Neural crest cell (in vitro differentiated cells): ENCODE measurements around the gene NR5A1. TPM values are rescaled to one million over a fixed set of nuclear protein-coding genes. Genes with fewer than 3 reads are reported as not detected.

Experiments used
- DNase-seq: peaks from one replicate; pipeline ENCODE4 v3.0.0; 2021; ENCODE audit warnings: low read depth, mixed read lengths, low spot score
- H3K27ac Mint-ChIP-seq: one replicate; pipeline ENCODE4 v1.8.0; 2021; ENCODE audit warnings: mild to moderate bottlenecking, mixed read lengths; ENCODE audit not compliant: unreplicated experiment
- H3K27me3 Mint-ChIP-seq: 2 replicates; pipeline ENCODE4 v1.8.0; 2021; ENCODE audit warnings: low read depth, mild to moderate bottlenecking, mixed read lengths
- H3K36me3 Mint-ChIP-seq: 2 replicates; pipeline ENCODE4 v1.8.0; 2021; ENCODE audit warnings: low read depth, mild to moderate bottlenecking, mixed read lengths
- H3K4me1 Mint-ChIP-seq: 2 replicates; pipeline ENCODE4 v1.8.0; 2021; ENCODE audit warnings: mixed read lengths
- H3K4me3 Mint-ChIP-seq: one replicate; pipeline ENCODE4 v1.8.0; 2021; ENCODE audit warnings: mild to moderate bottlenecking, mixed read lengths
- H3K9me3 Mint-ChIP-seq: 2 replicates; pipeline ENCODE4 v1.8.0; 2021; ENCODE audit warnings: mixed read lengths
- total RNA-seq: library from RNA; stranded (reverse); gene quantifications from 2 replicates; pipeline ENCODE4 v1.2.1, GENCODE V29; 2021
- TF ChIP-seq, protein P1 (sequence below): fragments of 200-600 bp; sonication (generic); conservative IDR thresholded peaks from 2 replicates; pipeline ENCODE4 v1.5.0; 2021; ENCODE audit warnings: antibody characterized with exemption, mild to moderate bottlenecking

Gene NR5A1
- total RNA-seq, 1 donor from 2014 or later: 0.35 TPM

DNA sequence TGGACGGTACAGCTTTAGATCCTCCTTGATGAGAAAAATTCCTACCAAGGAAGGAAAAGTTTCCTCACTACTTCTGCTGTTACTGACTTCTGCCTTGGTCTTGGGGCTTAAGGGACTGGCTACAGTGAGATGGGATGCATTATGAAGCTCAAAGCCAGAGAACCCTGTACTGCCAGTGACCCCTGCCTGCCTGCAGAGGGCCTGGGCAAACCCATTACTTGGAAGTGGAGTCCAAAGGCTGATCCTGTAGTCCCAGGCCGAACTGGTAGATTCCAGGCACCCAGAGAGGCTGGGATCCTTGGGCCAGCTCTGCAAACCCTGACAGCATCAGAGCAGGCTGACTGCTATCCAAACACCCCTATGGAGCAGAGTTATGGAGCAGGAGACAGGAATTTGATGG, 25.7 kb upstream of the NR5A1 start:
- no peak for DNase-seq
- Mint-ChIP-seq H3K27me3 (no peaks in the 10 kb centered on the region), H3K36me3 (no peaks in the 10 kb centered on the region), H3K9me3 (no peaks in the 10 kb centered on the region), H3K4me1 (peaks cover 8% of the 10 kb centered on the region), H3K4me3 (no peak overlapping the region), H3K27ac (no peak overlapping the region)
- TF ChIP-seq, protein P1, sequence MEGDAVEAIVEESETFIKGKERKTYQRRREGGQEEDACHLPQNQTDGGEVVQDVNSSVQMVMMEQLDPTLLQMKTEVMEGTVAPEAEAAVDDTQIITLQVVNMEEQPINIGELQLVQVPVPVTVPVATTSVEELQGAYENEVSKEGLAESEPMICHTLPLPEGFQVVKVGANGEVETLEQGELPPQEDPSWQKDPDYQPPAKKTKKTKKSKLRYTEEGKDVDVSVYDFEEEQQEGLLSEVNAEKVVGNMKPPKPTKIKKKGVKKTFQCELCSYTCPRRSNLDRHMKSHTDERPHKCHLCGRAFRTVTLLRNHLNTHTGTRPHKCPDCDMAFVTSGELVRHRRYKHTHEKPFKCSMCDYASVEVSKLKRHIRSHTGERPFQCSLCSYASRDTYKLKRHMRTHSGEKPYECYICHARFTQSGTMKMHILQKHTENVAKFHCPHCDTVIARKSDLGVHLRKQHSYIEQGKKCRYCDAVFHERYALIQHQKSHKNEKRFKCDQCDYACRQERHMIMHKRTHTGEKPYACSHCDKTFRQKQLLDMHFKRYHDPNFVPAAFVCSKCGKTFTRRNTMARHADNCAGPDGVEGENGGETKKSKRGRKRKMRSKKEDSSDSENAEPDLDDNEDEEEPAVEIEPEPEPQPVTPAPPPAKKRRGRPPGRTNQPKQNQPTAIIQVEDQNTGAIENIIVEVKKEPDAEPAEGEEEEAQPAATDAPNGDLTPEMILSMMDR: no peak

DNA sequence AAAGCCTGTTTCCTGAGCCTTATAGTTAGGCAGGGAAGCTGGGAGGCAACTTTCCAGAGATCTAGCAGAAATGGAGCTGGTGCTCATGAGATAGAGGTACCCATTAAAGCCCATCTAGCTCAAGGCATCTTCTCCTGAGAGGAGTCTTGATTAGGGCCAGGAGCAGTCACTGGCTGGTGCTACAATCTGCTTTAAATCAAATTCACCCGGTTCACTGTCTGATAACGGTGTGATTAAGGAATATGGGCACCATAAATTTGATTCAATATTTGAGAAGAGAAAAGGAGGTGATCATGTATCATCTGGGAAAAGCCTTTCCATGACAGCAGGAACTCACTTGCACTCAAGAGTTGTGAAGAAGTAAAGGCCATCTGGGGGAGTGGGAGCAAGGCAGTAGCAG, 23.9 kb upstream of the NR5A1 start:
- H3K4me3 Mint-ChIP-seq: no peak overlapping the region
- DNase-seq: no peak
- TF ChIP-seq, protein P1: no peak
- H3K4me1 Mint-ChIP-seq: peaks cover 8% of the 10 kb centered on the region
- no peaks in the 10 kb centered on the region for H3K27me3 Mint-ChIP-seq
- H3K27ac Mint-ChIP-seq: no peak overlapping the region
- H3K9me3 Mint-ChIP-seq: no peaks in the 10 kb centered on the region
- no peaks in the 10 kb centered on the region for H3K36me3 Mint-ChIP-seq

DNA sequence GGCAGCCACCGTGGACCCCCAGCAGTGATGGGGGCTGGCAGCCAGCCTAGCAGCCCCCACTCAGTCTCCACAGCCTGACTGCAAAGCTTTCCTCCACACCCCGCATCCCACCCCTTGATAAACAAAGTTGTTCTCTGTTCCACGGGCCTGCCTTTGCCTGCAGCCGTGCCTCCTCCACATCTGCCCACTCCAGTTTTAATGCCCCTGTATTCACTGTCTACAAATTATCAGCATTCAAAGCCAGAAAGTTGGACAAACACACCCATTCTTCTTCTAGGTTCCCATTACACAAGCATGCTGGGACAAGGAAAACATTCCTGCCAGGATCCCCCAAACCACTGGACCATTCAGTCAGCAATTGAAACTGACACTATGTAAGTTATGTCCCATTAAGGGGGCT, 23.0 kb upstream of the NR5A1 start:
- H3K9me3 Mint-ChIP-seq: no peaks in the 10 kb centered on the region
- no peak overlapping the region for H3K27ac Mint-ChIP-seq
- no peaks in the 10 kb centered on the region for H3K36me3 Mint-ChIP-seq
- H3K4me3 Mint-ChIP-seq: no peak overlapping the region
- no peaks in the 10 kb centered on the region for H3K27me3 Mint-ChIP-seq
- TF ChIP-seq, protein P1: no peak
- H3K4me1 Mint-ChIP-seq: peaks cover 8% of the 10 kb centered on the region
- no peak for DNase-seq

DNA sequence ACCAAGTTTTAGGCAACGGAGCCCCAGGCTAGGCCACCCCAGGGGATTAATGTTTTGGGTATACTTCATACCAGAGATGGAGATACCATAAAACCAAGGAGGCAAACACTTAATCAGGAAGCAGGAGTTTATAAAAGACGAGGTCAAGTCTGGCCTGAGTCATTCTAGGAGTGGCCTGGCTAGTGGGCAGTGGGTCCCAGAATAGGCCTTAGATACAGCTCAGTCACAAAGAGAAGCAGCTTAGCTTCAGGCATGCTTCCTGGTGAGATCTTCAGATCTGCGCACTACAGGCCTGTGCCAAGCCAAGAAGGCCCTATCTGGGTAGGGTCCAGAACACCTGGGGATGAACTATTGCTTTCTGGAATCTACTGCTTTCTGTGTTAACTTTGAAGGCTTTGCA, 20.6 kb upstream of the NR5A1 start:
- DNase-seq: no peak
- no peaks in the 10 kb centered on the region for H3K36me3 Mint-ChIP-seq
- no peak overlapping the region for H3K4me3 Mint-ChIP-seq
- peaks cover 8% of the 10 kb centered on the region for H3K4me1 Mint-ChIP-seq
- TF ChIP-seq, protein P1: no peak
- H3K9me3 Mint-ChIP-seq: no peaks in the 10 kb centered on the region
- H3K27me3 Mint-ChIP-seq: no peaks in the 10 kb centered on the region
- no peak overlapping the region for H3K27ac Mint-ChIP-seq

DNA sequence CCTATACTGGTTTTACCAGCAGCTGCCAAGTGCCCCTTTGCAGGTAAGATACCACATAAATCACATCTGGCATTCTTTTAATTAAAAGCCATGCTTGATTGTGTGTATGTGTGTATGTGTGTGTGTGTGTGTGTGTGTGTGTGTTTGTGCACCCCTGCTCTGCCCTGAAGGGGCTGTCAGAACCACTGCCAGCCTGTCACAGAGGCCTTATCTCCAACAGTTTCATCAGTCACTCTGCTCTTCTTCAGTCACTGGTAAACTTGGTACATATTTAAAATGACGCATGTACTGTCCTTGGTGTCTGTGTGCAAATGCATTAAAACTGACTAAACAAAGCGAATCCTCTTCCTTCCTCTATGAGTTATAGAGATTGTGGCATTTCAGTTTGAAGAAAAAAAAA, 19.0 kb upstream of the NR5A1 start:
- H3K27ac Mint-ChIP-seq: peak overlapping the region; percentile 36
- no peak for DNase-seq
- H3K4me3 Mint-ChIP-seq: no peak overlapping the region
- TF ChIP-seq, protein P1: no peak
- no peaks in the 10 kb centered on the region for H3K36me3 Mint-ChIP-seq
- H3K9me3 Mint-ChIP-seq: no peaks in the 10 kb centered on the region
- H3K27me3 Mint-ChIP-seq: no peaks in the 10 kb centered on the region
- H3K4me1 Mint-ChIP-seq: peaks cover 8% of the 10 kb centered on the region
